ENCODE data around the gene PWP2.
"Not testable (repeated sequence)": the region's sequence is repeated elsewhere in the genome, so short reads cannot be mapped to it uniquely, and the experiment has no call there.

The PWP2 gene

DNA sequence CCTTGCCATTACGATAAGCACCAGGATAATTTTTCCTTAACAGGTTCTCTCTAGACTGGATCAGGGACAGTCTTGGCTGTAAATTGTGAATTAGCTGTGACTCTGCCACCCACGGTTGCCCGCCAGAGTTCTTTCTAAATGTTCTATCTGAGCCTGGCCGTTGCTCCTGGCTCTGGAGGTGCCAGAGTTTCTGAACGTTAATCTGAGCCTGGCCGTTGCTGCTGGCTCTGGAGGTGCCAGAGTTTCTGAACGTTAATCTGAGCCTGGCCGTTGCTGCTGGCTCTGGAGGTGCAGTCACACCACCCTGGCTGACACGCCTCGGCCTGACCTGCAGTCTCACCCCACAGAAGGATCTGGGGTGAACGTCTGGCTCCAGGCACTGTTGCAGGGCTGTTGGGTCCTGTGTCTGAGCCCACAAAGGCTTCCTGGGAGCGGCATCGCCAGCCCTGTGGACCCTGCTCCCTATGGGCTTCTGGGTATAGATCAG, 56.0 kb downstream of the PWP2 start:
- DNase-seq (ENCODE audit: low read depth in 2 of 2) = not testable (repeated sequence)

GRCh38 chr21:44165933-44166332, 58.7 kb downstream of the PWP2 start:
- DNase-seq (ENCODE audit: low read depth in 2 of 2) = not testable (repeated sequence)

GRCh38 chr21:44167527-44167926, 60.3 kb downstream of the PWP2 start:
- DNase-seq (ENCODE audit: low read depth in 2 of 2) = not testable (repeated sequence)

GRCh38 chr21:44170326-44170725, 63.1 kb downstream of the PWP2 start:
- DNase-seq (ENCODE audit: low read depth in 2 of 2) = not testable (repeated sequence)

- not testable (repeated sequence) for DNase-seq (ENCODE audit: low read depth in 2 of 2)
Observed at GRCh38 chr21:44170863-44171262, 63.7 kb downstream of the PWP2 start.

DNA sequence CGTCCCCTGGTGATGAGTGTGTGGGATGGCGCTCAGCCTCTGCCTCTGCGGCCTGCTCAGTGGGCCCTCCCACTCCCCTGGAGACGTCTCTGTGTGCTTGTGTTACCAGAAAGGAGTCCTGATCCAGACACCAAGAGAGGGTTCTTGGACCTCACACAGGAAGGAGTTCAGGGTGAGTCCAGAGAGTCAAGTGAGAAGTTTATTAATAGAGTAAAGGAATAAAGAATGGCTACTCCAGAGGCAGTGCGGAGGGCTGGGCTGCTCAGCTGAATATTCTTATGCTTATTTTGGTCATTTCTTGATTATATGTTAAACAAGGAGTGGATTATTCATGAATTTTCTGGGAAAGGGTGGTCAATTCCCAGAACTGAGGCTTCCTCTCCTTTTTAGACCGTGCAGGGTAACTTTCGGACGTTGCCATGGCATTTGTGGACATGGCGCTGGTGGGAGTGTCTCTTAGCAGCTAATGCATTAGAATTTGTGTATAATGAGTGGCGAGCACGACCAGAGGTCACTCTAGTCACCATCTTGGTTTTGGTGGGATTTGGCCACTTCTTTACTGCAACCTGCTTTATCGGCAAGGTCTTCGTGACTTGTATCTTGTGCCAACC, 64.9 kb downstream of the PWP2 start:
- not testable (repeated sequence) for DNase-seq (ENCODE audit: low read depth in 2 of 2)

DNA sequence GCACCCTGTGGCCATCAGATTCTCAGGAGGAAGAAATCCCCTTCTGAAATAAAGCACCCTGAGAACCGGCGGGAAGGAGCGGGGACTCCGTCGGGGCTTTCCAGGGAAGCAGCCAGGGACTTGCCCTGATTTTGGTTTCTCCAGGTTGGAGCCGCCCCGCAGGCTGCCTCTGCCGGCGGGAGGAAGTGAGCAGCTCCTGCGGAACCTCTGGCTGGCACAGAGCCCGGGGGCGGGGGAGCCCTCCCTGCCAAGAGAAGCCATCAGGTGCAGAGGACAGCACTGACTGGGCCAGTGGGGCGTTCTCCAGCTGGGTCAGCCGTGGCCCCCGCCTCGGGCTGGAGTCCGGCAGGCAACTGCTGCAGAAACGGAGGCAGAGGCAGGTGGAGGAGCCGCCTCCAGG, 65.5 kb downstream of the PWP2 start:
- not testable (repeated sequence) for DNase-seq (ENCODE audit: low read depth in 2 of 2)

DNA sequence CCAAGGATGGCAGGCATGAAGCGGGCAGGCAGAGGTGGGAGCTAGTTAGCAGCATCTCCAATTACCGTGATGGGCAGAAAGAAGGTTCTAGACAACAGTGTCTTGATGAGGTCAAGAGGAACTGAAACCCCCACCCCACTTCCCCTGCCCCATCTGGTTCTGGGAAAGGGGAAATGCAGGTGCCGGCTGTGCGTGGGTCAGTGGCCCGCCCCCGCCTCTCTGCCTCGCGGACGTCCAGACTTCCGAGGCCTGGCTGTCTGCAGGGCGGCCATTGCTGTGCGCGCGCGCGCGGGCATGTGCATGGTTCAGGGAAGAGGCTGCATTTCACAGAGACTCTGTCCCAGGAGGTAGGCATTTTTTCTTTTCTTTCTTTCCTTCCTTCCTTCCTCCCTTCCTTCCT, 68.0 kb downstream of the PWP2 start:
- not testable (repeated sequence) for DNase-seq (ENCODE audit: low read depth in 2 of 2)

DNA sequence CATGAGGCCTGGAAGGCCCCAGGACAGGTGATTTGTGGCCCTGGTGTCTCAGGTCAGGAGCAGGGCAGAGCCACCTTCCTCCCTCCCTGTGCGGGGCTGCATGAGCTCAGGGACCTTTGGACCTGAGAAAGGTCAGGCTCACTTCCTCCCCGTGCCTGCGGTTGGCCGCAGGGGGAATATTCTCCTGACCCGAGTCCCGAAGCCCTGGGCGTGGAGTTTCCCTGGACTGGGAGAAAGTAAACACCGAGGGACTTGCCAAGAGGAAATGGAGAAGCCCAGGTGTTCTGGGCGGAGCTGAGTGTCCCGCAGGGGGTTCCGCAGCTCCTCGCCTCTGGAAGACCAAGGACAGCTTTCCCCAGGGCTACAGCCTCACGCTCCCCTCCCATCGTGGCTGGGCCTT, 68.9 kb downstream of the PWP2 start:
- not testable (repeated sequence) for DNase-seq (ENCODE audit: low read depth in 2 of 2)
